22Rv1 (cell line): ENCODE measurements around the gene ADCY10.

Source experiments
- H3K27ac ChIP-seq: fragments of 450-650 bp; 2 replicates; pipeline ENCODE4 v1.5.1; 2017
- CTCF ChIP-seq: fragments of 450-650 bp; IDR thresholded peaks from 2 replicates; pipeline ENCODE4 v1.5.1; 2017; ENCODE audit warnings: mild to moderate bottlenecking
- ZFX ChIP-seq: fragments of 450-650 bp; IDR thresholded peaks from 2 replicates; pipeline ENCODE4 v1.6.1; 2017; ENCODE audit warnings: antibody characterized with exemption, borderline replicate concordance

The ADCY10 gene

GRCh38 chr1:167934426-167935215, 20.7 kb upstream of the ADCY10 start:
- TF ChIP-seq ZFX, result no peak
- no peak for TF ChIP-seq CTCF
- peak overlapping the region; percentile 98 for H3K27ac ChIP-seq

- H3K27ac ChIP-seq, result peak overlapping the region; percentile 98
- TF ChIP-seq ZFX, result no peak
- TF ChIP-seq CTCF, result no peak
Measured at GRCh38 chr1:167933788-167934187, 19.9 kb upstream of the ADCY10 start.

DNA sequence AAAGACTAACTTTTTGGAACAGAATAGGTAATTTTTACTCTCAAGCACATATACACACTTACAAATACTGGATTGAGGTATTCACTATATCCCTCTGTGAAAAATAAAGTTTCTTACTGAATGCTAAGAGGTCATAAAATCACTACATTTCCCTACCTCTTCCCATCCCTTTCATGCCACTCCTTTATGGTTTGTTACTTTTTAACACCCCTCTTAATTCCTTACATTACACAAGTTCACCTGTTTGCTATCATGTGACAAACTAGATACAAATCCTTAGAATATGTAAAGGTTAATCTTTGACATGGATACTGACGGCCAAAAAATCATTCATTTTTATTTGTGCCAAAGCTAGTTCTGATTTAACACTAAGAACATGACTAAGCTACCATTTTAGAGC, 15.8 kb upstream of the ADCY10 start:
- peak overlapping the region; percentile 97 for H3K27ac ChIP-seq
- TF ChIP-seq ZFX (no peak), CTCF (no peak)

GRCh38 chr1:167928919-167929318, 15.0 kb upstream of the ADCY10 start:
- H3K27ac ChIP-seq, result peak overlapping the region; percentile 97

- peak overlapping the region; percentile 97 for H3K27ac ChIP-seq
- TF ChIP-seq ZFX, result no peak
- no peak for TF ChIP-seq CTCF
Measured at GRCh38 chr1:167928457-167928852, 14.5 kb upstream of the ADCY10 start.

- TF ChIP-seq CTCF (no peak), ZFX (no peak)
- peak overlapping the region; percentile 97 for H3K27ac ChIP-seq
Measured at GRCh38 chr1:167927046-167927754, 13.3 kb upstream of the ADCY10 start.

- H3K27ac ChIP-seq, result peak overlapping the region; percentile 97
- TF ChIP-seq CTCF (peak; percentile 93), ZFX (no peak)
Measured at GRCh38 chr1:167926486-167926997, 12.6 kb upstream of the ADCY10 start.
